Iris pigment epithelial cell (primary cell): ENCODE results near the gene THSD4.
A peak's percentile ranks its signal among the peaks of the same experiment; 100 is the strongest.
"Not testable (repeated sequence)": the region's sequence is repeated elsewhere in the genome, so short reads cannot be mapped to it uniquely, and the experiment has no call there.

Experiments
- DNase-seq: peaks from one replicate; pipeline ENCODE4 v3.0.0-alpha.2; 2011; ENCODE audit warnings: low read depth

THSD4 gene

GRCh38 chr15:71385457-71385856, 270.2 kb downstream of the THSD4 start:
- DNase-seq = no peak

GRCh38 chr15:71386005-71386404, 270.7 kb downstream of the THSD4 start:
- no peak for DNase-seq

GRCh38 chr15:71386448-71387236, 271.4 kb downstream of the THSD4 start:
- DNase-seq = no peak

GRCh38 chr15:71387810-71388209, 272.5 kb downstream of the THSD4 start:
- DNase-seq = no peak

GRCh38 chr15:71390096-71390495, 274.8 kb downstream of the THSD4 start:
- DNase-seq = peak; percentile 36

GRCh38 chr15:71391421-71392088, 276.3 kb downstream of the THSD4 start:
- DNase-seq = no peak

- no peak for DNase-seq
Observed at GRCh38 chr15:71392861-71393283, 277.6 kb downstream of the THSD4 start.

- no peak for DNase-seq
Observed at GRCh38 chr15:71393383-71393782, 278.1 kb downstream of the THSD4 start.

- DNase-seq = no peak
Observed at GRCh38 chr15:71396536-71397125, 281.4 kb downstream of the THSD4 start.

- DNase-seq = peak; percentile 50
Observed at GRCh38 chr15:71397377-71397776, 282.1 kb downstream of the THSD4 start.

- peak; percentile 30 for DNase-seq
Observed at GRCh38 chr15:71400294-71400693, 285.0 kb downstream of the THSD4 start.

- not testable (repeated sequence) for DNase-seq
Observed at GRCh38 chr15:71401728-71402127, 286.5 kb downstream of the THSD4 start.

- DNase-seq = peak; percentile 36
Observed at GRCh38 chr15:71409541-71409940, 294.3 kb downstream of the THSD4 start.

GRCh38 chr15:71410347-71410746, 295.1 kb downstream of the THSD4 start:
- no peak for DNase-seq

GRCh38 chr15:71411538-71412482, 296.5 kb downstream of the THSD4 start:
- peak; percentile 24 for DNase-seq

GRCh38 chr15:71413419-71413818, 298.1 kb downstream of the THSD4 start:
- no peak for DNase-seq

- DNase-seq = no peak
Observed at GRCh38 chr15:71414853-71415252, 299.6 kb downstream of the THSD4 start.

- DNase-seq = no peak
Observed at GRCh38 chr15:71422530-71423259, 307.4 kb downstream of the THSD4 start.

GRCh38 chr15:71424765-71425164, 309.5 kb downstream of the THSD4 start:
- no peak for DNase-seq

GRCh38 chr15:71425388-71425787, 310.1 kb downstream of the THSD4 start:
- DNase-seq = no peak

GRCh38 chr15:71426792-71427191, 311.5 kb downstream of the THSD4 start:
- DNase-seq = no peak
